Astrocyte (in vitro differentiated cells and primary cell): Measurements from ENCODE around the gene SSX1.
"Not testable (repeated sequence)": the region's sequence is repeated elsewhere in the genome, so short reads cannot be mapped to it uniquely, and the experiment has no call there.

ENCODE experiments used
- EZH2 ChIP-seq: IDR thresholded peaks from 2 replicates; pipeline ENCODE4 v1.6.1; 2012; ENCODE audit warnings: mild to moderate bottlenecking, low read length, inconsistent platforms; ENCODE audit not compliant: insufficient read depth
- TF ChIP-seq, protein P1 (sequence below): IDR thresholded peaks from 2 replicates; pipeline ENCODE4 v1.5.1; 2011; ENCODE audit warnings: low read depth, mild to moderate bottlenecking, inconsistent platforms, low read length, moderate library complexity; ENCODE audit not compliant: insufficient read depth

DNA sequence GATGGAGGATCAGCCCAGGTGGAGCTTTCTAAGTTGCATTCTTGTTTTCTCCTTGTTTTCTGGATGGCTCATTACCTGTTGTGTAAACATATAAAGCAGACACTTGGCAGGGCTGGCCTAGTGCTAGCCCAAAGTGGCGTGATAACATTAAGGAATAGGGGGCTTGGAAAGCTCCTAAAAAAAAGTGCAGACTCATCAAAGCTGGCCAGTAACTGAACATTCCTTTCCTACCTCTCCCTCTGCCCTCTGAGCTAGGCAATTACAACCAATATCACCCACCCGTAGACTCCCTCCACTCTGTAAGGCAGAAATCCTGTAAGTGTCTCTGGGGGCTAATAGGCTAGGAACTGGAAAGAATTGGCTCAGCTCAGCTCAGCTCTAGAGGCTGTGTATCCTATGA is 58.8 kb downstream of the SSX1 start:
- not testable (repeated sequence) for TF ChIP-seq EZH2
- TF ChIP-seq, protein P1, sequence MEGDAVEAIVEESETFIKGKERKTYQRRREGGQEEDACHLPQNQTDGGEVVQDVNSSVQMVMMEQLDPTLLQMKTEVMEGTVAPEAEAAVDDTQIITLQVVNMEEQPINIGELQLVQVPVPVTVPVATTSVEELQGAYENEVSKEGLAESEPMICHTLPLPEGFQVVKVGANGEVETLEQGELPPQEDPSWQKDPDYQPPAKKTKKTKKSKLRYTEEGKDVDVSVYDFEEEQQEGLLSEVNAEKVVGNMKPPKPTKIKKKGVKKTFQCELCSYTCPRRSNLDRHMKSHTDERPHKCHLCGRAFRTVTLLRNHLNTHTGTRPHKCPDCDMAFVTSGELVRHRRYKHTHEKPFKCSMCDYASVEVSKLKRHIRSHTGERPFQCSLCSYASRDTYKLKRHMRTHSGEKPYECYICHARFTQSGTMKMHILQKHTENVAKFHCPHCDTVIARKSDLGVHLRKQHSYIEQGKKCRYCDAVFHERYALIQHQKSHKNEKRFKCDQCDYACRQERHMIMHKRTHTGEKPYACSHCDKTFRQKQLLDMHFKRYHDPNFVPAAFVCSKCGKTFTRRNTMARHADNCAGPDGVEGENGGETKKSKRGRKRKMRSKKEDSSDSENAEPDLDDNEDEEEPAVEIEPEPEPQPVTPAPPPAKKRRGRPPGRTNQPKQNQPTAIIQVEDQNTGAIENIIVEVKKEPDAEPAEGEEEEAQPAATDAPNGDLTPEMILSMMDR, result not testable (repeated sequence)
